H9 (cell line): ENCODE results near the gene CTU2. TPM values are rescaled to one million over a fixed set of nuclear protein-coding genes. Genes with fewer than 3 reads are reported as not detected.

Experiments used
- DNase-seq: peaks from one replicate; pipeline ENCODE4 v3.0.0-alpha.2; 2017
- H2AFZ ChIP-seq: one replicate; pipeline ENCODE4 v1.6.1; 2013; ENCODE audit warnings: mild to moderate bottlenecking, low read length, control low read depth, moderate library complexity
- H2AK5ac ChIP-seq: 2 replicates; pipeline ENCODE4 v1.6.1; 2013; ENCODE audit warnings: low read length, control low read depth, mixed read lengths; ENCODE audit not compliant: insufficient read length
- H2BK120ac ChIP-seq: one replicate; pipeline ENCODE4 v1.6.1; 2013; ENCODE audit warnings: low read depth, mild to moderate bottlenecking, low read length, control low read depth, inconsistent platforms; ENCODE audit not compliant: poor library complexity, severe bottlenecking
- H2BK12ac ChIP-seq: 2 replicates; pipeline ENCODE4 v1.6.1; 2013; ENCODE audit warnings: low read length, control low read depth, mixed read lengths, low read depth; ENCODE audit not compliant: insufficient read length
- H2BK15ac ChIP-seq: 2 replicates; pipeline ENCODE4 v1.6.1; 2013; ENCODE audit warnings: low read depth, low read length, control low read depth
- H2BK20ac ChIP-seq: one replicate; pipeline ENCODE4 v1.6.1; 2013; ENCODE audit warnings: low read depth, mild to moderate bottlenecking, low read length, control low read depth, inconsistent platforms; ENCODE audit not compliant: poor library complexity, severe bottlenecking
- H2BK5ac ChIP-seq: 2 replicates; pipeline ENCODE4 v1.6.1; 2013; ENCODE audit warnings: low read length, control low read depth, mixed read lengths; ENCODE audit not compliant: insufficient read length
- H3K14ac ChIP-seq: 2 replicates; pipeline ENCODE4 v1.6.1; 2013; ENCODE audit warnings: low read length, control low read depth; ENCODE audit not compliant: insufficient read depth
- H3K18ac ChIP-seq: 2 replicates; pipeline ENCODE4 v1.6.1; 2013; ENCODE audit warnings: low read depth, mild to moderate bottlenecking, mixed read lengths, low read length, control low read depth; ENCODE audit not compliant: insufficient read length
- H3K23ac ChIP-seq: 2 replicates; pipeline ENCODE4 v1.6.1; 2013; ENCODE audit warnings: low read length, control low read depth, mixed read lengths, low read depth; ENCODE audit not compliant: insufficient read length
- H3K23me2 ChIP-seq: 2 replicates; pipeline ENCODE4 v1.6.1; 2013; ENCODE audit warnings: low read depth, mild to moderate bottlenecking, mixed read lengths, low read length, control low read depth; ENCODE audit not compliant: insufficient read length, poor library complexity, severe bottlenecking
- H3K27ac ChIP-seq: 2 replicates; pipeline ENCODE4 v1.5.1; 2013; ENCODE audit warnings: low read length, control low read depth, mixed read lengths, low read depth; ENCODE audit not compliant: insufficient read length
- H3K27me3 ChIP-seq: 2 replicates; pipeline ENCODE4 v1.6.1; 2013; ENCODE audit warnings: low read length, control low read depth, inconsistent platforms; ENCODE audit not compliant: insufficient read depth
- H3K4ac ChIP-seq: 2 replicates; pipeline ENCODE4 v1.6.1; 2013; ENCODE audit warnings: low read depth, mild to moderate bottlenecking, control low read depth, inconsistent platforms, low read length, moderate library complexity
- H3K4me1 ChIP-seq: 2 replicates; pipeline ENCODE4 v1.6.1; 2013; ENCODE audit warnings: low read length, control low read depth, inconsistent platforms; ENCODE audit not compliant: insufficient read depth
- H3K4me2 ChIP-seq: 2 replicates; pipeline ENCODE4 v1.6.1; 2013; ENCODE audit warnings: low read length, control low read depth, mixed read lengths; ENCODE audit not compliant: insufficient read length, insufficient read depth
- H3K56ac ChIP-seq: 2 replicates; pipeline ENCODE4 v1.6.1; 2013; ENCODE audit warnings: low read depth, mild to moderate bottlenecking, mixed read lengths, low read length, control low read depth; ENCODE audit not compliant: insufficient read length
- H3K79me1 ChIP-seq: 2 replicates; pipeline ENCODE4 v1.6.1; 2013; ENCODE audit warnings: low read depth, mild to moderate bottlenecking, moderate library complexity, low read length, control low read depth, inconsistent platforms; ENCODE audit not compliant: insufficient read depth, poor library complexity, severe bottlenecking
- H3K79me2 ChIP-seq: 2 replicates; pipeline ENCODE4 v1.6.1; 2013; ENCODE audit warnings: low read length, control low read depth, inconsistent platforms; ENCODE audit not compliant: insufficient read depth
- H3K9ac ChIP-seq: 2 replicates; pipeline ENCODE4 v1.6.1; 2013; ENCODE audit warnings: low read length, control low read depth, mixed read lengths; ENCODE audit not compliant: insufficient read length; ENCODE audit errors: extremely low read depth
- H3K9me3 ChIP-seq: one replicate; pipeline ENCODE4 v1.6.1; 2013; ENCODE audit warnings: low read depth, low read length, inconsistent platforms; ENCODE audit not compliant: control insufficient read depth
- H3T11ph ChIP-seq: one replicate; pipeline ENCODE4 v1.6.1; 2013; ENCODE audit warnings: mild to moderate bottlenecking, low read length, control low read depth, inconsistent platforms
- H4K20me1 ChIP-seq: one replicate; pipeline ENCODE4 v1.6.1; 2013; ENCODE audit not compliant: control insufficient read depth, insufficient read length, insufficient read depth
- H4K5ac ChIP-seq: 2 replicates; pipeline ENCODE4 v1.6.1; 2013; ENCODE audit warnings: low read depth, mild to moderate bottlenecking, mixed read lengths, low read length, control low read depth; ENCODE audit not compliant: insufficient read length
- H4K8ac ChIP-seq: replicated peaks from 2 replicates; pipeline ENCODE4 v1.6.1; 2013; ENCODE audit warnings: low read length, control low read depth, mixed read lengths, low read depth; ENCODE audit not compliant: insufficient read length
- H4K91ac ChIP-seq: 2 replicates; pipeline ENCODE4 v1.6.1; 2013; ENCODE audit warnings: low read depth, mild to moderate bottlenecking, moderate library complexity, mixed read lengths, low read length, control low read depth; ENCODE audit not compliant: insufficient read length
- H3K27ac Mint-ChIP-seq, 3 experiments: 2 replicates in 2 of 3; 3 replicates in 1 of 3; pipeline ENCODE4 v1.8.0; 2020 to 2021; ENCODE audit warnings: mixed read lengths in 3 of 3, mild to moderate bottlenecking in 1 of 3, moderate library complexity in 1 of 3
- H3K27me3 Mint-ChIP-seq: 2 replicates; pipeline ENCODE4 v1.8.0; 2021; ENCODE audit warnings: low read depth, mild to moderate bottlenecking, moderate library complexity, mixed read lengths
- H3K36me3 Mint-ChIP-seq, 3 experiments: 2 replicates in 2 of 3; 3 replicates in 1 of 3; pipeline ENCODE4 v1.8.0; 2020 to 2021; ENCODE audit warnings: low read depth in 3 of 3, mixed read lengths in 3 of 3; ENCODE audit not compliant: insufficient read depth in 1 of 3
- H3K4me1 Mint-ChIP-seq, 2 experiments: 2 replicates each; pipeline ENCODE4 v1.8.0; 2020; ENCODE audit warnings: mixed read lengths in 2 of 2
- H3K4me3 Mint-ChIP-seq, 2 experiments: 2 replicates in 1 of 2; 3 replicates in 1 of 2; pipeline ENCODE4 v1.8.0; 2020 to 2021; ENCODE audit warnings: mild to moderate bottlenecking in 2 of 2, mixed read lengths in 2 of 2, moderate library complexity in 1 of 2
- H3K9me3 Mint-ChIP-seq, 2 experiments: 2 replicates in 1 of 2; 3 replicates in 1 of 2; pipeline ENCODE4 v1.8.0; 2020; ENCODE audit warnings: mild to moderate bottlenecking in 2 of 2, mixed read lengths in 2 of 2, moderate library complexity in 1 of 2
- CTCF ChIP-seq: fragments of 200-600 bp; sonication (generic); conservative IDR thresholded peaks from 3 replicates; pipeline ENCODE4 v1.8.0; 2021; ENCODE audit warnings: antibody characterized with exemption, mild to moderate bottlenecking
- WGBS: extraction: QIAGEN DNeasy Blood & Tissue Kit; methylation state at CpG from one replicate; pipeline ENCODE4 v1.1.7; 2013; ENCODE audit warnings: missing lambda C conversion rate, low lambda C conversion rate, mixed read lengths; ENCODE audit not compliant: insufficient read length; ENCODE audit errors: extremely low coverage; 5-methylcytosine and 5-hydroxymethylcytosine counted together
- total RNA-seq: library from RNA; stranded (reverse); gene quantifications from 2 replicates; pipeline ENCODE4 v1.2.1, GENCODE V29; 2021

Gene CTU2
- total RNA-seq, 1 experiment from 2014 or later = 32.8 TPM

- Histone ChIP-seq H2BK12ac (peak overlapping the region; percentile 7), H2BK20ac (no peak overlapping the region), H3K4me1 (peaks cover 8% of the 10 kb centered on the region; the same call in 1 of the 2 replicates), H2AK5ac (no peak overlapping the region), H4K8ac (no peak overlapping the region), H4K91ac (no peak overlapping the region), H3K4ac (no peak overlapping the region), H2BK5ac (no peak overlapping the region), H2BK15ac (no peak overlapping the region), H2AFZ (no peak overlapping the region), H2BK120ac (no peak overlapping the region), H3K4me2 (no peak overlapping the region), H4K5ac (no peak overlapping the region), H3T11ph (no peak overlapping the region), H3K9me3 (no peaks in the 10 kb centered on the region), H3K79me2 (no peaks in the 10 kb centered on the region; the same call in 1 of the 2 replicates), H4K20me1 (no peaks in the 10 kb centered on the region), H3K23me2 (no peaks in the 10 kb centered on the region), H3K9ac (no peak overlapping the region), H3K27me3 (no peaks in the 10 kb centered on the region), H3K79me1 (peaks cover 3% of the 10 kb centered on the region), H3K27ac (no peak overlapping the region), H3K23ac (no peak overlapping the region), H3K14ac (0 out of 2 replicates have a peak overlapping the region, but pooled peaks have one; percentile 23), H3K18ac (peak overlapping the region; percentile 10), H3K56ac (no peak overlapping the region)
- Mint-ChIP-seq H3K27ac (peak overlapping the region in 2 of 3 experiments; percentile 38 to 92; a peak in 2 of 7 replicates), H3K27me3 (no peaks in the 10 kb centered on the region), H3K36me3 (no peaks in the 10 kb centered on the region), H3K9me3 (no peaks in the 10 kb centered on the region), H3K4me3 (no peak overlapping the region), H3K4me1 (peaks cover 27 to 54% of the 10 kb centered on the region in 2 experiments)
- no peak for TF ChIP-seq CTCF
- no peak for DNase-seq
- no CpG with 5 or more reads among the region's 19 CpGs for WGBS
These were observed 57.8 kb downstream of the CTU2 start for GRCh38 chr16:88764080-88764479.
